Liver (tissue), 9 donors: ENCODE data around the gene ELF1. TPM values are rescaled to one million over a fixed set of nuclear protein-coding genes. Genes with fewer than 3 reads are reported as not detected.
"Not testable (repeated sequence)": the region's sequence is repeated elsewhere in the genome, so short reads cannot be mapped to it uniquely, and the experiment has no call there.

ENCODE experiments used
- DNase-seq: peaks from one replicate; pipeline ENCODE4 v3.0.0-alpha.2; 2017; ENCODE audit warnings: low spot score
- H3K27ac ChIP-seq, 2 donors: one replicate each; pipeline ENCODE4 v1.7.0; 2013; ENCODE audit warnings: inconsistent platforms in 2 of 2, low read length in 2 of 2, control low read depth in 1 of 2, low read depth in 1 of 2, mild to moderate bottlenecking in 1 of 2
- H3K27me3 ChIP-seq, 4 donors: one replicate each; pipeline versions ENCODE4 v1.6.1 to v1.7.0; 2013; ENCODE audit warnings: low read length in 3 of 4, inconsistent platforms in 1 of 4, mild to moderate bottlenecking in 1 of 4, moderate library complexity in 1 of 4; ENCODE audit not compliant: control insufficient read depth in 4 of 4, insufficient read depth in 4 of 4
- H3K36me3 ChIP-seq, 4 donors: one replicate each; pipeline versions ENCODE4 v1.6.1 to v1.7.0; 2013; ENCODE audit warnings: low read length in 3 of 4, mild to moderate bottlenecking in 3 of 4, low read depth in 1 of 4, moderate library complexity in 1 of 4; ENCODE audit not compliant: control insufficient read depth in 4 of 4, insufficient read depth in 3 of 4
- H3K4me1 ChIP-seq, 4 donors: one replicate each; pipeline versions ENCODE4 v1.6.1 to v1.7.0; 2013; ENCODE audit warnings: low read length in 3 of 4, mild to moderate bottlenecking in 3 of 4, moderate library complexity in 1 of 4; ENCODE audit not compliant: control insufficient read depth in 4 of 4, insufficient read depth in 4 of 4
- H3K4me3 ChIP-seq, 3 donors: one replicate each; pipeline versions ENCODE4 v1.6.1 to v1.7.0; 2013; ENCODE audit warnings: low read length in 3 of 3, control low read depth in 1 of 3, low read depth in 1 of 3, mild to moderate bottlenecking in 1 of 3
- H3K9ac ChIP-seq, 2 donors: one replicate each; pipeline ENCODE4 v1.7.0; 2013; ENCODE audit warnings: low read length in 2 of 2, mild to moderate bottlenecking in 2 of 2, moderate library complexity in 2 of 2, control low read depth in 1 of 2, low read depth in 1 of 2
- H3K9me3 ChIP-seq, 4 donors: one replicate each; pipeline versions ENCODE4 v1.6.1 to v1.7.0; 2013; ENCODE audit warnings: low read length in 3 of 4; ENCODE audit not compliant: control insufficient read depth in 4 of 4
- ATF3 ChIP-seq: IDR thresholded peaks from 2 replicates; pipeline ENCODE4 v1.6.1; 2016; ENCODE audit warnings: antibody characterized with exemption
- CTCF ChIP-seq: fragments of 150-350 bp; IDR thresholded peaks from 2 replicates; pipeline ENCODE4 v1.5.1; 2017; ENCODE audit warnings: improper control_type of control experiment, low read depth, low read length; ENCODE audit not compliant: missing input control
- EGR1 ChIP-seq, 2 donors: IDR thresholded peaks; 2 replicates each; pipeline ENCODE4 v1.6.1; 2016 to 2018; ENCODE audit warnings: antibody characterized with exemption in 2 of 2, low read depth in 2 of 2
- FOXA1 ChIP-seq: IDR thresholded peaks from 2 replicates; pipeline ENCODE4 v1.6.1; 2016; ENCODE audit warnings: antibody characterized with exemption
- GABPA ChIP-seq, 2 donors: IDR thresholded peaks in 1 of 2; conservative IDR thresholded peaks in 1 of 2; 2 replicates each; pipeline ENCODE4 v1.6.1; 2016; ENCODE audit warnings: antibody characterized with exemption in 2 of 2, mild to moderate bottlenecking in 1 of 2, moderate library complexity in 1 of 2
- HNF4G ChIP-seq: IDR thresholded peaks from 2 replicates; pipeline ENCODE4 v1.6.1; 2016; ENCODE audit warnings: antibody characterized with exemption
- JUND ChIP-seq, 2 donors: IDR thresholded peaks; 2 replicates each; pipeline ENCODE4 v1.6.1; 2016; ENCODE audit warnings: antibody characterized with exemption in 2 of 2
- MAX ChIP-seq: IDR thresholded peaks from 2 replicates; pipeline ENCODE4 v1.6.1; 2016; ENCODE audit warnings: antibody characterized with exemption
- RAD21 ChIP-seq, 2 donors: IDR thresholded peaks; 2 replicates each; pipeline ENCODE4 v1.6.1; 2016; ENCODE audit warnings: antibody characterized with exemption in 2 of 2, mild to moderate bottlenecking in 2 of 2
- RXRA ChIP-seq, 2 donors: IDR thresholded peaks; 2 replicates each; pipeline ENCODE4 v1.6.1; 2017 to 2018; ENCODE audit warnings: antibody characterized with exemption in 2 of 2, mild to moderate bottlenecking in 1 of 2
- SP1 ChIP-seq: IDR thresholded peaks from 2 replicates; pipeline ENCODE4 v1.6.1; 2018; ENCODE audit warnings: antibody characterized with exemption, mild to moderate bottlenecking
- TAF1 ChIP-seq: conservative IDR thresholded peaks from 2 replicates; pipeline ENCODE4 v1.6.1; 2016; ENCODE audit warnings: antibody characterized with exemption, mild to moderate bottlenecking
- YY1 ChIP-seq: IDR thresholded peaks from 2 replicates; pipeline ENCODE4 v1.6.1; 2016; ENCODE audit warnings: antibody characterized with exemption, mild to moderate bottlenecking
- ZBTB33 ChIP-seq: IDR thresholded peaks from 2 replicates; pipeline ENCODE4 v1.6.1; 2016; ENCODE audit warnings: antibody characterized with exemption
- WGBS: extraction: QIAGEN DNeasy Blood & Tissue Kit; methylation state at CpG from one replicate; pipeline ENCODE4 v1.1.7; 2013; 5-methylcytosine and 5-hydroxymethylcytosine counted together
- polyA plus RNA-seq, 2 donors: library from polyadenylated mRNA; stranded (reverse) in 1 of 2; unstranded in 1 of 2; fragments of 200-250 nt in 1 of 2; fragments of >200 nt in 1 of 2; fragmentation: Nextera tagmentation in 1 of 2; extraction: Ambion mirVana in 1 of 2; gene quantifications; one replicate each; pipeline versions ENCODE4 v1.2.1 to v1.2.3, GENCODE V29; 2013 to 2015
- total RNA-seq, 2 donors: library from RNA; depleted of rRNA; stranded (reverse); fragments of >200 nt; gene quantifications; one replicate each; pipeline ENCODE4 v1.2.3, GENCODE V29; 2014
- donor health status: healthy.
- donor health status: healthy.
- donor health status: healthy.
- donor health status: healthy.
- donor health status: healthy.

The ELF1 gene
- total and polyA plus RNA-seq, 4 donors: 15.3 to 57.2 (median 26.5) TPM

- peaks cover 0 to 1% (median 0%) of the 10 kb centered on the region in 4 donors for H3K36me3 ChIP-seq
- H3K9me3 ChIP-seq: no peaks in the 10 kb centered on the region
- H3K4me1 ChIP-seq: peaks cover 0 to 3% (median 0%) of the 10 kb centered on the region in 4 donors
- H3K9ac ChIP-seq: no peak overlapping the region
- H3K27me3 ChIP-seq: no peaks in the 10 kb centered on the region
- no peak for DNase-seq
- no peak overlapping the region for H3K27ac ChIP-seq
- 96% methylated on average over 1 of the region's 1 CpG for WGBS
- TF ChIP-seq RXRA (IDR thresholded peaks at IDR 0.05) (no peak), HNF4G (no peak), ZBTB33 (no peak), JUND (IDR thresholded peaks at IDR 0.05) (no peak), RAD21 (IDR thresholded peaks at IDR 0.05) (no peak), TAF1 (no peak), FOXA1 (no peak), CTCF (no peak), EGR1 (IDR thresholded peaks at IDR 0.05; ENCODE audit: low read depth in 2 of 2) (no peak), SP1 (no peak)
- H3K4me3 ChIP-seq: no peak overlapping the region
Measured at GRCh38 chr13:40908546-40908945, 110.6 kb downstream of the ELF1 start.

GRCh38 chr13:40901032-40901431 lies 118.1 kb downstream of the ELF1 start:
- not testable (repeated sequence) for H3K9me3 ChIP-seq, H3K9ac ChIP-seq, H3K27me3 ChIP-seq, H3K4me3 ChIP-seq, DNase-seq, H3K4me1 ChIP-seq, H3K36me3 ChIP-seq, H3K27ac ChIP-seq
- 97% methylated on average over 29 of the region's 31 CpGs for WGBS

- not testable (repeated sequence) for DNase-seq, H3K27me3 ChIP-seq, H3K9ac ChIP-seq, H3K4me1 ChIP-seq, H3K36me3 ChIP-seq, H3K9me3 ChIP-seq, H3K4me3 ChIP-seq, H3K27ac ChIP-seq
- 97% methylated on average over 16 of the region's 28 CpGs for WGBS
Measured at GRCh38 chr13:40900568-40900967, 118.5 kb downstream of the ELF1 start.

GRCh38 chr13:40897053-40897452 lies 122.1 kb downstream of the ELF1 start:
- Histone ChIP-seq H3K4me1 (peaks cover 0 to 8% (median 2%) of the 10 kb centered on the region in 4 donors), H3K27ac (no peak overlapping the region), H3K36me3 (no peaks in the 10 kb centered on the region), H3K9ac (no peak overlapping the region), H3K27me3 (no peaks in the 10 kb centered on the region), H3K9me3 (no peaks in the 10 kb centered on the region), H3K4me3 (no peak overlapping the region)
- no peak for DNase-seq
- TF ChIP-seq EGR1 (IDR thresholded peaks at IDR 0.05; ENCODE audit: low read depth in 2 of 2): no peak
- TF ChIP-seq ATF3: no peak
- TF ChIP-seq RXRA (IDR thresholded peaks at IDR 0.05): no peak
- no peak for TF ChIP-seq MAX
- TF ChIP-seq CTCF: no peak
- TF ChIP-seq GABPA (IDR thresholded peaks at IDR 0.05 in 1 of 2, conservative IDR thresholded peaks at IDR 0.05 in 1 of 2): no peak
- TF ChIP-seq YY1: no peak
- TF ChIP-seq ZBTB33: no peak
- TF ChIP-seq SP1: no peak
- no peak for TF ChIP-seq TAF1
